GM21367 (cell line): ENCODE results near the gene CDH13.

Source experiments
- ATAC-seq: cut with Tn5 transposase; IDR thresholded peaks from one replicate; pipeline ENCODE4 v1.9.1; 2021; ENCODE audit not compliant: unreplicated experiment

The CDH13 gene

GRCh38 chr16:83098536-83098935 lies 471.8 kb downstream of the CDH13 start:
- ATAC-seq: no peak

- no peak for ATAC-seq
These were observed 473.9 kb downstream of the CDH13 start for GRCh38 chr16:83100679-83101078.

- no peak for ATAC-seq
These were observed 475.6 kb downstream of the CDH13 start for GRCh38 chr16:83102336-83102735.

DNA sequence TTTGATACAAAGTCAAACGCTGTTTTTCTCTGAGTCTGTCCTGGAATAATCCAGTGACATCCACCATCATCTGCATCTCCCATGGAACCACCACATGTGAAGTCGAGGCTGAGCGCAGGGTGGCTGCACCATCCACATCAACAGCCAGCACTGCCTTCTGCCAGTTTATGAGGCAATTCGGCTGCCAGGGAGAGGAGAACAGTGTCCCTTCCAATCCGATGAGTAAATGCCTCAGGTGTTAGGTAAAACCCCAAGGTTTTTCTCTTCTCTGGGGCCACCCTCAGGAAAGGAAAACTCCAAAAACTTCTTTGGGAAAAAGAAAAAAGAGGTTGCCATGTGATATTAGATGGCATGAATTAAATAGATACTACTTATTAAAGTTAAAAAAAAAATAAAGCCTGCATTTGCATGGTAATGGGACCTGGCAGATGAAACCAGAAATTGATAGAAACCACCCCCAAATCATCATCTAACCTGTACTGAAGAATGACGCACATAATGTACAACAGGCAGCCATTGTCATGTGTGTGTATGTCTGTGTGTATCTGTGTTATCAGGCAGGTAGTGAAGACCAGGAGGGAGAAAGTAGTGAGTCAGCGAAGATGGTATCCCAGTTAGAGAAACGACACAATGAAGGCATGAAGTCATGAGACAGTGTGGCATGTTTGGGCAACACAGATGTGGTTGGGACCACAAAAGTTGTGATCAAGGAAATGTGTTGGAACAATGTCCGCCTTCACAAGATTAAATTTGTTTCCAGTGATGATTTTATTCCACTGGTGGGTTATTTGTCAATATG lies 478.7 kb downstream of the CDH13 start:
- ATAC-seq: no peak

DNA sequence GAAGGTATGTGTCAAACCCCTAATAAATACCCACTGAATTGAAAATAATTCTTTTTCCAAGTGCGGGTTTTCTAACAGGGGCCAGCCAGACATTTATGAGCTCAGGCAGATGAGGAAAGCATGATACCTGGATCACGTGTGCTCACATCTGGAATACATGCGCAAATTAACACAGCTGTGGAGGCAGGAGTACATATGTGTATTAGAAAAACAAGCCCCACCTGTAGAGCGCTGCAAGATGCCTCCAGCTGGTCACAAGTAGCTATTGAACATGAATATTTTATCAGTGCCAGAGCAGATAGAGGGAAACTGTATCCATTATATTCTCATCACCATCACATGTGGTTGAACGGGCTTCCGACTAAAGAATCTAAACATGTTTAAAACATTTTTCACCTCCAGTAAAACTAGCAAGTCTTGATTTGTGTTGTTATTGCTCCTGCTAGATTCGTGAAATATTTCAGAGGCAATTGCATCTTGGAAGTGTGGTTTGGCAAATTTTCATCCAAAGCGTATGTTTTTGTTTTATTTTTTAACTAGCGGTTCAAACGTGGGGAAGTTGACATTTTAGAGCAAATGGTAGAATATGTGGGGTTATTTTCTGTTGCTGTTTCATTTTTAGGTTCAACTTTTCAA lies 482.8 kb downstream of the CDH13 start:
- ATAC-seq: no peak

- ATAC-seq: no peak
These were observed 483.5 kb downstream of the CDH13 start for GRCh38 chr16:83110269-83110668.

DNA sequence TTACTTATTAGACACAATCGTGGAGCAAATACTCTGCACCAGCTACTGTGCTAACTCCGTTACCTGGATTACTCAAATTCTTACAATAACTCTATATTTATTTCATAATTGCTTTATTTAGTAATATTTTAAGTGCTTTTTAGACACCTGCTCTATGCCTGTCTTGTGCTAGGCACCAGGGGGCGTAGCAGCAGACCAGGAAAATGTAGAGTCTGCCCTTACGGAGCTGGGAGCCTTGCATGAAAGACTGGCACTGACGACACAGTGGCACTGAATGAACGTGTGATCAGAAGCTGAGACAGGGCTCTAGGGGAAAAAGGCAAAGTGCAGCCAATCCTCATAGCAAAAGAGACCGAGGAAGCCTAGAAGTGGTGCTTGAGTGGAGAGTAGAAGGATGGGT lies 486.5 kb downstream of the CDH13 start:
- ATAC-seq: no peak

DNA sequence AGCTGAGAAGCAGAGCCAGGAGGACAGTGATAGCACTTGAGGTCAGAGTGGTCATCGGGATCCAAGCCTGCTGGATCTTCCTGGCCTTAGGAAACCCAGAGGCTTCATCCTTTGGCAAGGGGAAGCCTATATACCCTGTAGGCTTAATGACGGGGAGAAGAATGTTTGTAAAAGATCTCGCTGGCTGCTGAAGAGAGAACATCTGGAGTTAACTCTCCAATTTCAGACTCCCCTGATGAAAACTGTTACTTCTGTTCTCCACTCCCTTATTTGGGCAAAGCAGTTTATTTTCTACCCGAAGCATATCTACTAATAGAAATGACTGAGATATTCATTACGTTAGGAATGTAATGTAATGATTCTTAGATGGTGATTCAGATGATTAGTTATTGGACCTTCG lies 487.0 kb downstream of the CDH13 start:
- no peak for ATAC-seq

DNA sequence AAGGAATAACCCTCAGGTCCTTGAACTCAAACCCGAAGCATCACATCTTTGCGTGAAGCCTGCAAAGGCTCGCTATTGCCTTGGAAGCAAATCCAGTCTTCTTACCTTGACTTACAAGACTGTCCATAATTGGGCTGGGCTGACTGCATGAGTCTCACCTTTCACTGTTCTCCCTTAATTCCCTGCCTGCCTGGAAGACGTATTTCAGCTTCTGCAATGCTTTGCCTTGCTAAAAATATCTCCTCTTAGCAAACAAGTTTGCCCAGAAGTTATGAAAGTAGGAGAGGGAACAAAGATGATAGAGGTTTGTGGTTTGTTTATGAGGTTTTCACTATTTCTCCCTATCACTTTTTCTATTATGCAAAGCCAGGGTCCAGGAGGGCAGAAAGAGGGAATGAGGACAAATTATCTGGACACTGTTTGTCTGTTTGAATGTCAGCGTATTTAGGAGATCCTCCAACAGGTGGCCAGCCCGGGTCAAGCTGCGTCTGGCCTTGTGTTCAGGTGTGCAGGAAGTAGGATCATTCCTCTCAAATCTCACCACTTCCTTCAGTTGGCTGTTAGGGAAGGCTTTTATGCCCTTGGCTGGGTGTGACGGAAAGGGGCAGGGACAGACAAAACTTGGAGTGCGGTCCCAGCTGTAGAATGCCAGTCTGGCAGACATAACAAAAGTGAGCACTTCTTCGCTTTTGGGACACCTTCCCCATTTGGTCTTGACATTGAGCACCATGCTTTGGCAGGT lies 488.9 kb downstream of the CDH13 start:
- no peak for ATAC-seq

DNA sequence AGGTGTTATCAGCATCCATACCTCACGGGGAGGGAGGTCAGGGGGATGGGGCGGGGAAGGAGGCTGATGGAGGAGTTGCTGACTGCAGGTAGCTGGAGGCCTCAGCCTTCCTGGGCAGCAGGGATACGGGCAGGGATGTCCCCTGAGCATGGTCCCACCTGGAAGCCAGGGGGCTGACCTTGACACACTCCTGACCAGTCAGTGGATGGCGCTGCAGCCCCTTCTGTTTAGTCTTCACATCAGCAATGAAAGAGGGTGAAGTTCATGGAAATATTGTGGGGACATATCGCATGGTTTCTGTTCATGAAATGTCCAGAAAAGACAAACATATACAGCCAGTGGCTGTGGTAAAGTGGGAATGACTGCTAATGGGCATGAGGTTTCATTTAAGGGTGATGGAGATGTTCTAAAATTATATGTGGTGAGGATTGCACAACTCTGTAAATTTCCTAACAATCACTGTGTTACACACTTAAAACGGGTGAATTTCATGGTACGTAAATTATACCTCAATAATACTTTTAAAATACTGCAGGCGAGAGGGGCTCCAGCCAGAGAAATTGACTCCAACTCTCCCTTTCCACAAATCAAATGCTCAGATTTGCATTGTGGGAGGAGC lies 489.6 kb downstream of the CDH13 start:
- no peak for ATAC-seq

GRCh38 chr16:83117810-83118209 lies 491.0 kb downstream of the CDH13 start:
- no peak for ATAC-seq

DNA sequence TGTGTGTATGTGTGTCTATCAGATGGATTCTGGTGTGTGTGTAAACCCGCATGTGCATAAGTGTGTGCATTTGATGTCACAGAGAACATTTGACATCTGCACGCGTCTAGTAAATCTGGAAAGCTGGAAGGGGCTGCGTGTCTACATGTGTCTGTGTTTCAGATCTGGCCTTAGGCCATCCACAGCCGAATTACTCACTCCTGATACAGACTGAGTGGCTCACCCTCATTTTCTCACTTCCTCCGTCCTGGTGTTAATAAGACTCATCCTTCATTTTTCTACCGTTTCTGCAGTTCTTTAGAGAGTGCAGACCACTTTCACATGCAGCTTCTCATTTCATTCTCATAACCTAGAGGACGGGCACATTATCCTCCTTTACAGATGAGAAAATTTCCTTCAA lies 491.6 kb downstream of the CDH13 start:
- ATAC-seq: no peak

GRCh38 chr16:83125999-83126568 lies 499.3 kb downstream of the CDH13 start:
- ATAC-seq: no peak

DNA sequence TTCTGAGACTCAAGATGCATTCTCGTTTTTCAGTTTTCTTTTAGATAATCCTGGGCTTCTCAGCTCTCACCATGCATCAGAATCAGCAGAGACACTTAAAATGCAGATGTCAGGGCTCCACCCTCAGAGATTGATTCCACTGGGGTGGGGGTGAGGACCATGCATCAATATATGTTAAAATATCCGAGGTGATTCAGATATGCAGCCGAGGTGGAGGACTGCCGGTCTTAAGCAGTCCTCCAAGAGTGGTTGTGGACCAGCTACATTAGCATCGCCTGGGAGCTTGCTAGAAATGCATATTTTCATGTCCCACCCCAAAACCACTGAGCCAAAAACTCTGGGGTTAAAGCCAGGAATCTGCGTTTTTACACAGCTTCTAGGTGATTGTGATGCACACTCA lies 501.3 kb downstream of the CDH13 start:
- no peak for ATAC-seq

GRCh38 chr16:83130039-83130438 lies 503.3 kb downstream of the CDH13 start:
- no peak for ATAC-seq

DNA sequence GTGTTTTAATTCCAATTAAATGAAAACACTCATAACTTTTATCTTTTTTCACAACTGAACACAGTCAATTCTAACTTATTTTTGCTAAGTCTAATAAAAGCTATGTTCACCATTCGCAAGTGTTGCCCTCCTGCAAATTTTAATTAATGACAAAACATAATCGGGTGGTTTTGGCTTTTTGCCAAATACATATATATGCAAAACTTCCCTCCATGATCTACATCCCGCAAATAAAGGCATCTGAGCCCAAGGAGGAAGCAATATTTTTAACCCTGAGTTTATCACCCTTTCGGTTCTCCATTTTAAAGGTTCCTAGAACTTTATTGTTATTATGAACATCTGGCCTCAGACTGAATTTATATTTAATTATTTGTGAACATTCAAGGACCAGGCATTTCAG lies 507.9 kb downstream of the CDH13 start:
- ATAC-seq: no peak

- no peak for ATAC-seq
These were observed 509.6 kb downstream of the CDH13 start for GRCh38 chr16:83136419-83136818.

GRCh38 chr16:83136924-83137323 lies 510.2 kb downstream of the CDH13 start:
- no peak for ATAC-seq

- no peak for ATAC-seq
These were observed 510.6 kb downstream of the CDH13 start for GRCh38 chr16:83137326-83137781.

DNA sequence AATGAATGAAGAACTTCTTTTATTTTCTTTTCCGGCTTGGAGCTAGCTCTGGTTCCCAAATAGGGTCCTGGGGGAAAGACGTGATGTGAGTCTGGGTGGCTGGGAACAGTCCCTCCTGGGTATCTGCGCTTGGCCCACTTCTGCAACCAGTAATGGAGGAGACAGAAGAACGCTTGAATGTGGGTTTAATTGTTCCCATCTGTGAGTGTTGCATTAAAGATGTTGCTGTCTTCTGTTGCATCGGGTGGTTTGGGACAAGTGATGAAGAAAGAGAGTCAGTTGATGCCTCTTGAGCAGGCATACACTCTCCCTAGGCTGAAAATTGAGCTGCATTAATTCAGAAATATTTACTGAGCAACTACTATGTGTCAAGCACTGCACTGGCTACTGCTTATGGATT lies 511.1 kb downstream of the CDH13 start:
- no peak for ATAC-seq

DNA sequence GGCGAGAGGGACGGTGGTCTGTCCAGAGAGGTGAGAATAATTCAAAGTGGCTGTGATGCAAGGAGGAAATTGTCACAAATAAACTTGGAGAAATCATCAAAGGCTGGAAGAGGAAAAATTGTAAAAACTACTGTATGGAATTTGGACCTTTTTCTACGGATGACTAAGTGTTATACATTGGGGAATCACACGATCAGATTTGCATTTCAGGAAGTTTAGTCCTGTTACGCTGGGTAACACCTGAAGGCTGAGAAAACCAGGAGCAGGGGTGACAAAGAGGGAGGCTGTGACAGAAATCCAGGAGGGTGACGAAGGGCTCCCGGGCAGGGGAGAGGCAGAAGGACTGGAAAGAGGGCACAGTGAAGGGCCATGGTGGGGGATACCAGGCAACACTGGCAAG lies 511.7 kb downstream of the CDH13 start:
- ATAC-seq: no peak
